Measurements from ENCODE around the gene BPIFB2. TPM values are rescaled to one million over a fixed set of nuclear protein-coding genes. Genes with fewer than 3 reads are reported as not detected.

BPIFB2 gene
- polyA plus RNA-seq, 3 donors: not detected

DNA sequence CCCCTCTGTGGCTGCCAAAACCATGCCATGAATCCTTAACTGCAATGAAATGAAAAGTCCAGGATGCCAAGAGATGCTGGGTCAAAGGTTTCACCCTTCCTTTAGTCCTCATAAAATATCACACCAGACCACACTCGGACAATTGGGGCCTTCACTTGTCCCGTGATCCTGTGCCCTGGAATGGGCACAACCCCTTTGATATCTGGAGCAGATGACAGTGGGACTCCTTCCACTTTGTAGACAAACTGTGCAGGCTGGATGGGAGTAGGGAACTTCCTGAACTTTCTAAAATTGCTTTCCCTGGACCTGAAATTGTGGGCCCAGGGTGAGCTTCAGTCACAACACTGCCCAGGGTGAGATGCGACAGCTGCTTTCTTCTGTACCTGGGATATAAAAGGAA, 14.4 kb downstream of the BPIFB2 start:
- H3K36me3 Mint-ChIP-seq: no peaks in the 10 kb centered on the region
- no peaks in the 10 kb centered on the region for H3K4me1 Mint-ChIP-seq
- Histone ChIP-seq H3K4me1 (ENCODE audit: control insufficient read depth in 1 of 2, insufficient read depth in 2 of 2, low read length in 2 of 2) (no peaks in the 10 kb centered on the region), H3K4me2 (replicated peaks; ENCODE audit: extremely low read depth, low read length, poor library complexity, severe bottlenecking) (no peak overlapping the region), H3K27me3 (ENCODE audit: control insufficient read depth in 2 of 2, insufficient read depth in 2 of 2, low read length in 2 of 2) (no peaks in the 10 kb centered on the region), H4K20me1 (ENCODE audit: insufficient read depth, low read length) (no peaks in the 10 kb centered on the region), H3K9me3 (replicated peaks in 1 of 2; ENCODE audit: control insufficient read depth in 1 of 2, insufficient read depth in 1 of 2, low read length in 2 of 2) (no peaks in the 10 kb centered on the region), H3K4me3 (replicated peaks in 1 of 3; ENCODE audit: low read depth in 2 of 3, low read length in 3 of 3) (no peak overlapping the region), H3K9ac (ENCODE audit: insufficient read depth, low read length, poor library complexity, severe bottlenecking) (no peak overlapping the region), H3K79me2 (ENCODE audit: insufficient read depth, low read length) (no peaks in the 10 kb centered on the region), H2AFZ (ENCODE audit: insufficient read depth, low read depth, low read length, poor library complexity, severe bottlenecking) (no peak overlapping the region), H3K27ac (ENCODE audit: low read depth in 1 of 2, low read length in 2 of 2) (no peak overlapping the region), H3K36me3 (replicated peaks in 1 of 2; ENCODE audit: control insufficient read depth in 1 of 2, insufficient read depth in 2 of 2, low read length in 2 of 2) (no peaks in the 10 kb centered on the region)
- intact Hi-C loops (cut with micrococcal nuclease): no loop called here
- no peaks in the 10 kb centered on the region for H3K9me3 Mint-ChIP-seq
- H3K27ac Mint-ChIP-seq: no peak overlapping the region
- TF ChIP-seq CTCF (IDR thresholded peaks at IDR 0.05): no peak
- no peak overlapping the region for H3K4me3 Mint-ChIP-seq
- 100% methylated on average over 2 of the region's 3 CpGs for WGBS (ENCODE audit: insufficient coverage)
- H3K27me3 Mint-ChIP-seq (ENCODE audit: low read depth in 3 of 3): peaks cover 0 to 1% (median 1%) of the 10 kb centered on the region in 3 donors
- DNase-seq: no peak

- H3K27me3 ChIP-seq (ENCODE audit: control insufficient read depth in 2 of 2, insufficient read depth in 2 of 2, low read length in 2 of 2): no peaks in the 10 kb centered on the region
- H3K4me1 ChIP-seq (ENCODE audit: control insufficient read depth in 1 of 2, insufficient read depth in 2 of 2, low read length in 2 of 2): no peaks in the 10 kb centered on the region
- H4K20me1 ChIP-seq (ENCODE audit: insufficient read depth, low read length): no peaks in the 10 kb centered on the region
- H3K4me2 ChIP-seq (replicated peaks; ENCODE audit: extremely low read depth, low read length, poor library complexity, severe bottlenecking): no peak overlapping the region
- Mint-ChIP-seq H3K4me3 (no peak overlapping the region), H3K27ac (no peak overlapping the region), H3K4me1 (no peaks in the 10 kb centered on the region), H3K9me3 (no peaks in the 10 kb centered on the region), H3K36me3 (no peaks in the 10 kb centered on the region), H3K27me3 (ENCODE audit: low read depth in 3 of 3) (peaks cover 0 to 2% (median 1%) of the 10 kb centered on the region in 3 donors)
- intact Hi-C loops (cut with micrococcal nuclease): no loop called here
- H2AFZ ChIP-seq (ENCODE audit: insufficient read depth, low read depth, low read length, poor library complexity, severe bottlenecking): no peak overlapping the region
- no peak overlapping the region for H3K4me3 ChIP-seq (replicated peaks in 1 of 3; ENCODE audit: low read depth in 2 of 3, low read length in 3 of 3)
- no peaks in the 10 kb centered on the region for H3K9me3 ChIP-seq (replicated peaks in 1 of 2; ENCODE audit: control insufficient read depth in 1 of 2, insufficient read depth in 1 of 2, low read length in 2 of 2)
- H3K9ac ChIP-seq (ENCODE audit: insufficient read depth, low read length, poor library complexity, severe bottlenecking): no peak overlapping the region
- H3K79me2 ChIP-seq (ENCODE audit: insufficient read depth, low read length): no peaks in the 10 kb centered on the region
- H3K36me3 ChIP-seq (replicated peaks in 1 of 2; ENCODE audit: control insufficient read depth in 1 of 2, insufficient read depth in 2 of 2, low read length in 2 of 2): no peaks in the 10 kb centered on the region
- TF ChIP-seq CTCF (IDR thresholded peaks at IDR 0.05): no peak
- WGBS (ENCODE audit: insufficient coverage): 81% methylated on average over 4 of the region's 4 CpGs
- no peak for DNase-seq
- no peak overlapping the region for H3K27ac ChIP-seq (ENCODE audit: low read depth in 1 of 2, low read length in 2 of 2)
Observed at GRCh38 chr20:33022289-33022688, 14.8 kb downstream of the BPIFB2 start.

All from CD14-positive monocyte (primary cell).